ENCODE measurements around the gene TLCD1. TPM values are rescaled to one million over a fixed set of nuclear protein-coding genes. Genes with fewer than 3 reads are reported as not detected.

TLCD1 gene
- total RNA-seq, 1 donor from 2014 or later, result 16.2 TPM

GRCh38 chr17:28735242-28735722 is 9.2 kb upstream of the TLCD1 start:
- Histone ChIP-seq H3K27ac (no peak overlapping the region), H3K27me3 (no peaks in the 10 kb centered on the region), H3K4me3 (no peak overlapping the region), H3K36me3 (no peaks in the 10 kb centered on the region), H3K4me1 (no peaks in the 10 kb centered on the region), H3K9me3 (no peaks in the 10 kb centered on the region)
- no peak for TF ChIP-seq CTCF (IDR thresholded peaks at IDR 0.05)
- intact Hi-C loops (cut with DNase I), result no loop called here
- DNase-seq (no peak), ATAC-seq (peak; percentile 38)

- TF ChIP-seq CTCF (IDR thresholded peaks at IDR 0.05), result no peak
- DNase-seq (no peak), ATAC-seq (no peak)
- Histone ChIP-seq H3K9me3 (no peaks in the 10 kb centered on the region), H3K4me1 (no peaks in the 10 kb centered on the region), H3K4me3 (no peak overlapping the region), H3K36me3 (no peaks in the 10 kb centered on the region), H3K27me3 (no peaks in the 10 kb centered on the region), H3K27ac (no peak overlapping the region)
- intact Hi-C loops (cut with DNase I), result no loop called here
Measured at GRCh38 chr17:28734712-28735241, 8.7 kb upstream of the TLCD1 start.

GRCh38 chr17:28733346-28733745 is 7.3 kb upstream of the TLCD1 start:
- Histone ChIP-seq H3K27me3 (no peaks in the 10 kb centered on the region), H3K36me3 (no peaks in the 10 kb centered on the region), H3K9me3 (no peaks in the 10 kb centered on the region), H3K27ac (no peak overlapping the region), H3K4me3 (no peak overlapping the region), H3K4me1 (peaks cover 8% of the 10 kb centered on the region)
- ATAC-seq, result no peak
- TF ChIP-seq CTCF (IDR thresholded peaks at IDR 0.05), result no peak
- no peak for DNase-seq
- intact Hi-C loops (cut with DNase I), result no loop called here

- Histone ChIP-seq H3K9me3 (no peaks in the 10 kb centered on the region), H3K4me3 (no peak overlapping the region), H3K4me1 (peaks cover 20% of the 10 kb centered on the region), H3K27ac (no peak overlapping the region), H3K36me3 (no peaks in the 10 kb centered on the region), H3K27me3 (no peaks in the 10 kb centered on the region)
- ATAC-seq, result no peak
- no peak for TF ChIP-seq CTCF (IDR thresholded peaks at IDR 0.05)
- no peak for DNase-seq
- intact Hi-C loops (cut with DNase I), result no loop called here
Measured at GRCh38 chr17:28729950-28730330, 3.9 kb upstream of the TLCD1 start.

- Histone ChIP-seq H3K4me3 (peak within 1 kb of the TSS; percentile 64), H3K27ac (peak within 1 kb of the TSS; percentile 95), H3K27me3 (no peaks in the 10 kb centered on the region), H3K36me3 (peaks cover 13% of the 10 kb centered on the region), H3K9me3 (no peaks in the 10 kb centered on the region), H3K4me1 (peaks cover 23% of the 10 kb centered on the region)
- ATAC-seq (peak; percentile 77), DNase-seq (peak; percentile 98)
- intact Hi-C loops (cut with DNase I), result no loop called here
- TF ChIP-seq CTCF (IDR thresholded peaks at IDR 0.05), result no peak
Measured at GRCh38 chr17:28728364-28729200, 2.5 kb upstream of the TLCD1 start, which contains the start of gene NEK8. TSS of gene NEK8 (plus strand) at chr17:28728788. CDS start at chr17:28728814, 26 bp downstream.
